Naive thymus-derived CD4-positive, alpha-beta T cell (primary cell): ENCODE measurements around the gene PRKACA. TPM values are rescaled to one million over a fixed set of nuclear protein-coding genes. Genes with fewer than 3 reads are reported as not detected.
A peak's percentile ranks its signal among the peaks of the same experiment; 100 is the strongest.

ENCODE experiments used
- ATAC-seq: fragments of 150-1000 bp; cut with Tn5 transposase; 2 replicates; pipeline ENCODE4 v1.10.0; 2021; ENCODE audit warnings: mild to moderate bottlenecking, moderate library complexity
- CTCF ChIA-PET: fragments of 350-600 bp; sonication (Branson Sonifier 250); formaldehyde crosslinking; loops from one replicate; lab custom pipeline; 2021; ENCODE audit warnings: antibody characterized with exemption; lab: Charles Lee
- POLR2A ChIA-PET: fragments of 350-600 bp; sonication (Branson Sonifier 250); formaldehyde crosslinking; loops from one replicate; lab custom pipeline; 2021; ENCODE audit warnings: antibody characterized with exemption, inconsistent platforms; lab: Charles Lee
- DNase-seq, 9 donors: peaks; one replicate each; pipeline versions ENCODE4 v3.0.0 to v3.0.0-alpha.2; 2020 to 2022; ENCODE audit warnings: mixed read lengths in 1 of 9
- H3K27ac ChIP-seq: one replicate; pipeline ENCODE4 v1.7.0; 2013; ENCODE audit warnings: mild to moderate bottlenecking, low read depth, low read length, moderate library complexity
- H3K27me3 ChIP-seq, 2 donors: one replicate each; pipeline ENCODE4 v1.7.0; 2013; ENCODE audit warnings: low read length in 2 of 2, mild to moderate bottlenecking in 2 of 2, moderate library complexity in 2 of 2; ENCODE audit not compliant: control insufficient read depth in 2 of 2, insufficient read depth in 2 of 2
- H3K36me3 ChIP-seq, 3 experiments: 1 replicate in 2 of 3; 2 replicates in 1 of 3; pipeline ENCODE4 v1.7.0; 2013; ENCODE audit warnings: low read length in 3 of 3, mild to moderate bottlenecking in 3 of 3, moderate library complexity in 1 of 3; ENCODE audit not compliant: insufficient read depth in 3 of 3, control insufficient read depth in 2 of 3
- H3K4me1 ChIP-seq, 2 donors: one replicate each; pipeline ENCODE4 v1.7.0; 2013; ENCODE audit warnings: low read length in 2 of 2, mild to moderate bottlenecking in 2 of 2, moderate library complexity in 1 of 2; ENCODE audit not compliant: control insufficient read depth in 2 of 2, insufficient read depth in 2 of 2
- H3K4me3 ChIP-seq: 2 replicates; pipeline ENCODE4 v1.7.0; 2013; ENCODE audit warnings: mild to moderate bottlenecking, low read length
- H3K9me3 ChIP-seq, 3 experiments: 1 replicate in 2 of 3; 2 replicates in 1 of 3; pipeline ENCODE4 v1.7.0; 2013; ENCODE audit warnings: low read length in 3 of 3; ENCODE audit not compliant: control insufficient read depth in 2 of 3
- H3K27ac Mint-ChIP-seq, 9 donors: one replicate each; pipeline ENCODE4 v1.8.0; 2020 to 2022; ENCODE audit warnings: mixed read lengths in 9 of 9, mild to moderate bottlenecking in 8 of 9, moderate library complexity in 5 of 9, inconsistent platforms in 2 of 9
- H3K27me3 Mint-ChIP-seq, 5 donors: one replicate each; pipeline ENCODE4 v1.8.0; 2021 to 2022; ENCODE audit warnings: mixed read lengths in 5 of 5, mild to moderate bottlenecking in 1 of 5
- H3K36me3 Mint-ChIP-seq, 5 donors: one replicate each; pipeline ENCODE4 v1.8.0; 2020 to 2022; ENCODE audit warnings: mixed read lengths in 5 of 5, mild to moderate bottlenecking in 3 of 5, inconsistent platforms in 1 of 5
- H3K4me1 Mint-ChIP-seq, 7 donors: one replicate each; pipeline ENCODE4 v1.8.0; 2020 to 2022; ENCODE audit warnings: mixed read lengths in 7 of 7, mild to moderate bottlenecking in 3 of 7, inconsistent platforms in 1 of 7
- H3K4me3 Mint-ChIP-seq, 10 donors: one replicate each; pipeline ENCODE4 v1.8.0; 2020 to 2022; ENCODE audit warnings: mild to moderate bottlenecking in 10 of 10, mixed read lengths in 10 of 10, moderate library complexity in 6 of 10, inconsistent platforms in 2 of 10
- H3K9me3 Mint-ChIP-seq, 11 donors: one replicate each; pipeline ENCODE4 v1.8.0; 2020 to 2022; ENCODE audit warnings: mixed read lengths in 11 of 11, mild to moderate bottlenecking in 4 of 11, inconsistent platforms in 1 of 11, moderate library complexity in 1 of 11
- intact Hi-C, 2 donors: fragments of 100-400 bp; cut with micrococcal nuclease; formaldehyde crosslinking; loops; one replicate each; pipeline ENCODE4 v1.15.1; 2023
- polyA plus RNA-seq, 2 donors: library from polyadenylated mRNA; unstranded; fragments of 300-500 nt; fragmentation: Illumina TruSeq; gene quantifications; one replicate each; pipeline ENCODE4 v1.2.3, GENCODE V29; 2021
- total RNA-seq, 6 experiments: library from RNA in 5 of 6; stranded (reverse) in 5 of 6; gene quantifications; 1 replicate in 5 of 6; 2 replicates in 1 of 6; pipeline ENCODE4 v1.2.3 and lab custom pipeline; 2021 to 2026

Gene PRKACA
- total and polyA plus RNA-seq, 7 experiments from 2014 or later: 1.9 to 101 (median 48.4) TPM

- Mint-ChIP-seq H3K36me3 (peaks cover 0 to 13% (median 0%) of the 10 kb centered on the region in 5 donors), H3K9me3 (no peaks in the 10 kb centered on the region), H3K27me3 (no peaks in the 10 kb centered on the region), H3K4me3 (no peak overlapping the region), H3K4me1 (peaks cover 14 to 22% (median 15%) of the 10 kb centered on the region in 7 donors), H3K27ac (no peak overlapping the region)
- Histone ChIP-seq H3K4me1 (peaks cover 11 to 15% of the 10 kb centered on the region in 2 donors), H3K27ac (no peak overlapping the region), H3K4me3 (no peak overlapping the region), H3K36me3 (peaks cover 0 to 44% (median 3%) of the 10 kb centered on the region in 3 experiments), H3K27me3 (no peaks in the 10 kb centered on the region), H3K9me3 (no peaks in the 10 kb centered on the region)
- ChIA-PET POLR2A (interaction anchor here (0.9 to 2.0 kb wide), 2 partner anchors 12 to 15 kb away, joined by 3 to 8 read pairs; no protein-coding TSS in a partner anchor), CTCF (no interaction called here)
- DNase-seq (no peak), ATAC-seq (no peak)
- intact Hi-C loops: no loop called here
Observed at GRCh38 chr19:14162871-14163297, 45.3 kb upstream of the PRKACA start.

DNA sequence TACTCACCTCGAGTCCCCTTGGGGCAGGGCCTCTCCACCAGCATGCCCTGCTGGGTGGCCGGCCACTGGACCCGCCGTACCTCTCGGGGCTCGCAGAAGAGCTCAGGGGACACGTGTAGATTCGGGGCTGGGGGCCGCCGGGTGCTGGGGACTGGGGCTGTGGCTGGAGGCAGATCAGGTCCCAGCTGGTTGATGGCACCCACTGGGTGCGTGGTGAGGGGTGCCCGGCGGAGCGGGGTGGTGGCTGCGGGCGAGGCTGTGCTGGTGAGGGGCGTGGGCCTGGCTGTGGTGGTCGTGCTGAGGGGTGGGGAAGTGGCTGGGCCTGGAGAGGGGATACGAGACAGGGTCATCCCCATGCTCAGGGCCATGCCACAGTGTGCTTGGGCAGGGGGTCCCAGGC lies 43.7 kb upstream of the PRKACA start:
- Histone ChIP-seq H3K4me3 (no peak overlapping the region), H3K27ac (no peak overlapping the region), H3K36me3 (peaks cover 0 to 59% (median 3%) of the 10 kb centered on the region in 3 experiments), H3K27me3 (no peaks in the 10 kb centered on the region), H3K4me1 (peaks cover 3 to 8% of the 10 kb centered on the region in 2 donors), H3K9me3 (no peaks in the 10 kb centered on the region)
- H3K4me3 Mint-ChIP-seq: no peak overlapping the region
- H3K27ac Mint-ChIP-seq: no peak overlapping the region
- H3K27me3 Mint-ChIP-seq: no peaks in the 10 kb centered on the region
- peaks cover 3 to 9% (median 6%) of the 10 kb centered on the region in 7 donors for H3K4me1 Mint-ChIP-seq
- intact Hi-C loops: no loop called here
- H3K9me3 Mint-ChIP-seq: no peaks in the 10 kb centered on the region
- DNase-seq (no peak), ATAC-seq (no peak)
- CTCF ChIA-PET: no interaction called here
- POLR2A ChIA-PET: interaction anchor here (2.0 kb wide), 1 partner anchor 10 kb away, joined by 8 read pairs; no protein-coding TSS in a partner anchor
- H3K36me3 Mint-ChIP-seq: peaks cover 0 to 20% (median 3%) of the 10 kb centered on the region in 5 donors

DNA sequence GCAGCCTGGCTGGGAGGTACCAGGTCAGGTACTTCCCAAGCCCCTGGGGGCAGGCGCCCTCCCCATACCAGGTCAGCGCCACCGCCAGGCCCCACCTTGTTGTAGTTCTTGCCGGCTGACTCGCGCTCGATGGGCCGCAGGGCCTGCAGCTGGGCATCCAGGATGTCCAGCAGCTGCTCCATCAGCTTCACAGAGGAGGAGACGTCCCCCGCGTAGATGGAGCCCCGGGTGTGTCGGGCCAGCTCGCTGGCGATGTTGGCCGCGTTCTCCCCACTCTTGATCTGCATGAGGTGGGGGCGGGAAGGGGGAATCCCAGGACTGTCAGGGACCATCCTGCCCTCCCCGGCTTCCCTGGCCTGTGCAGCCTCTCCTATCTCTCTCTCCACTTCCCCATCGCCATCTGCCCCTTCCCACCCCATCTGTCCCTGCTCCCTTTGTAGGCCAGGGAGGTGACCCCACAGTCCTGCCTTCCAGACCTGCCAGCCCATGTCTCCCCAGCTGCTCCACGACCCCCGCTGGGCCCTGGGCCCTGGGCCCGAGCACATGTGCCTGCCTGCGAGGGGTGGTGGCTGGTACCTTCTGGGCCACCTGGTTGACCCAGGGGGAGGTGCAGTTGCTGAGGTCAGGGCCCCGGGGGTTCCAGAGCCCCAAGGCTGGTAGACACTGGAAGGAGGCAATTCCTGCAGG lies 42.6 kb upstream of the PRKACA start:
- no peaks in the 10 kb centered on the region for H3K27me3 Mint-ChIP-seq
- no peaks in the 10 kb centered on the region for H3K4me1 Mint-ChIP-seq
- intact Hi-C loops: no loop called here
- H3K27ac Mint-ChIP-seq: no peak overlapping the region
- H3K4me3 ChIP-seq: no peak overlapping the region
- no peak overlapping the region for H3K4me3 Mint-ChIP-seq
- peaks cover 0 to 69% (median 7%) of the 10 kb centered on the region in 3 experiments for H3K36me3 ChIP-seq
- no peaks in the 10 kb centered on the region for H3K9me3 Mint-ChIP-seq
- no peak overlapping the region for H3K27ac ChIP-seq
- H3K4me1 ChIP-seq: no peaks in the 10 kb centered on the region
- peaks cover 0 to 20% (median 3%) of the 10 kb centered on the region in 5 donors for H3K36me3 Mint-ChIP-seq
- CTCF ChIA-PET: no interaction called here
- H3K27me3 ChIP-seq: no peaks in the 10 kb centered on the region
- POLR2A ChIA-PET: interaction anchor here (1.0 kb wide), 1 partner anchor 10 kb away, joined by 4 read pairs; no protein-coding TSS in a partner anchor
- no peak for ATAC-seq
- no peaks in the 10 kb centered on the region for H3K9me3 ChIP-seq
- no peak for DNase-seq

DNA sequence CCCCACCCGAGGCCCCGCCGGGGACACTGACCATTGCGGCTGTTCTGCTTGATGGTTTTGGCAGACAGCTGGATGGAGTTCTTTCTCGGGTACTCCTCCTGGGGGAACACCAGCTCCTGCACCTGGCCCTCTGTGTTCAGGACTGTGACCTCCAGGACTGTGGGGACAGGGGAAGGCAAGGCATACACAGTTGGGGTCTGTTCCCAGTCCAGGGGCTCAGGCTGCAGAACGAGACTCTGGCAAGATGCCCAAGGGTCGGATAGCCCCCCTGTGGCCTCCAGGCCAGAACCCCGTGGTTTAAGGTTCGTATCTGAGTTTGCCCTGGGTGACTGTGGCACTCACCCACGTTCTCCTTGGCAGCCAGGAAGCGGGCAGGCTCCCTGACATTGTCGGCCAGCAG lies 41.5 kb upstream of the PRKACA start:
- no peak for DNase-seq
- Mint-ChIP-seq H3K36me3 (peaks cover 0 to 23% (median 3%) of the 10 kb centered on the region in 5 donors), H3K9me3 (no peaks in the 10 kb centered on the region), H3K4me1 (no peaks in the 10 kb centered on the region), H3K4me3 (no peak overlapping the region), H3K27me3 (no peaks in the 10 kb centered on the region), H3K27ac (no peak overlapping the region)
- CTCF ChIA-PET: interaction anchor here (1.3 kb wide), 1 partner anchor 9 kb away, joined by 3 read pairs; no protein-coding TSS in a partner anchor
- intact Hi-C loops: no loop called here
- POLR2A ChIA-PET: interaction anchor here (0.7 to 1.4 kb wide), 2 partner anchors 8 to 41 kb away, joined by 3 to 4 read pairs; partner anchors contain the start of gene PRKACA
- Histone ChIP-seq H3K4me1 (no peaks in the 10 kb centered on the region), H3K27me3 (no peaks in the 10 kb centered on the region), H3K4me3 (no peak overlapping the region), H3K9me3 (no peaks in the 10 kb centered on the region), H3K36me3 (peaks cover 0 to 78% (median 7%) of the 10 kb centered on the region in 3 experiments), H3K27ac (no peak overlapping the region)
- ATAC-seq: no peak

GRCh38 chr19:14158276-14159023 lies 40.9 kb upstream of the PRKACA start:
- H3K27ac Mint-ChIP-seq: no peak overlapping the region
- POLR2A ChIA-PET: interaction anchor here (1.4 kb wide), 1 partner anchor 9 kb away, joined by 4 read pairs; no protein-coding TSS in a partner anchor
- no peaks in the 10 kb centered on the region for H3K27me3 Mint-ChIP-seq
- no peaks in the 10 kb centered on the region for H3K4me1 Mint-ChIP-seq
- CTCF ChIA-PET: interaction anchor here (1.3 kb wide), 1 partner anchor 10 kb away, joined by 3 read pairs; no protein-coding TSS in a partner anchor
- ATAC-seq (no peak), DNase-seq (no peak)
- no peak overlapping the region for H3K27ac ChIP-seq
- H3K4me3 Mint-ChIP-seq: no peak overlapping the region
- H3K4me3 ChIP-seq: no peak overlapping the region
- no peaks in the 10 kb centered on the region for H3K9me3 Mint-ChIP-seq
- H3K9me3 ChIP-seq: no peaks in the 10 kb centered on the region
- peaks cover 0 to 23% (median 3%) of the 10 kb centered on the region in 5 donors for H3K36me3 Mint-ChIP-seq
- H3K4me1 ChIP-seq: no peaks in the 10 kb centered on the region
- no peaks in the 10 kb centered on the region for H3K27me3 ChIP-seq
- intact Hi-C loops: no loop called here
- peaks cover 0 to 81% (median 7%) of the 10 kb centered on the region in 3 experiments for H3K36me3 ChIP-seq

GRCh38 chr19:14156971-14157717 lies 39.6 kb upstream of the PRKACA start:
- H3K36me3 Mint-ChIP-seq: peaks cover 0 to 20% (median 7%) of the 10 kb centered on the region in 5 donors
- H3K27ac Mint-ChIP-seq: peak overlapping the region in 2 of 9 donors; percentile 17 to 70
- POLR2A ChIA-PET: interaction anchor here (1.9 kb wide), 1 partner anchor 11 kb away, joined by 4 read pairs; no protein-coding TSS in a partner anchor

More at GRCh38 chr19:14156971-14157717, 39.6 kb upstream of the PRKACA start:
- H3K27ac ChIP-seq: no peak overlapping the region
- no peaks in the 10 kb centered on the region for H3K4me1 ChIP-seq
- no peaks in the 10 kb centered on the region for H3K27me3 ChIP-seq
- no peak overlapping the region for H3K4me3 ChIP-seq
- peaks cover 0 to 79% (median 6%) of the 10 kb centered on the region in 3 experiments for H3K36me3 ChIP-seq
- Mint-ChIP-seq H3K27me3 (no peaks in the 10 kb centered on the region), H3K9me3 (no peaks in the 10 kb centered on the region), H3K4me1 (peaks cover 0 to 5% (median 4%) of the 10 kb centered on the region in 7 donors), H3K4me3 (no peak overlapping the region)
- intact Hi-C loops: no loop called here
- DNase-seq: no peak
- CTCF ChIA-PET: no interaction called here
- no peak for ATAC-seq
- no peaks in the 10 kb centered on the region for H3K9me3 ChIP-seq
